ENCODE results near the gene GRAMD1B.

The GRAMD1B gene

DNA sequence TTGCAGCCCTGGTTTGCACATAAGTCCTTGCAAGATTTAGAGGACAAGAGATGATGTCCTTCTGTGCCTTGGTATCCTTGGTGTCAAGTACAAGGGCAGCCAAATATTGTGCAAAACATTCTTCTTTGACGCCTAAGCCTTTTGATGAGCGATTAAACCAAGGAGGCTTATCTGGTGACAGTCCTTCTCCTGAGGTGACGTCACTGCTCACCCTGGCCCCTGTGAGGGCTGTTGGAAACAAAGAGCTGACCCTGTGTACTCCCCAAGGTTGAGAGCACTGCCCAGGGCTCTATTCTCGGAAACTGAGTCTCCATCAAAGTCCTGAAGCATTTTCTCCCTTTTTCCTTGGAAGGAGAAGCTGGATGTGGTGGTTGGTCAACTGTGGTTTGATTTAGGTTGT is 4.7 kb upstream of the GRAMD1B start:
- TF ChIP-seq, protein P1, sequence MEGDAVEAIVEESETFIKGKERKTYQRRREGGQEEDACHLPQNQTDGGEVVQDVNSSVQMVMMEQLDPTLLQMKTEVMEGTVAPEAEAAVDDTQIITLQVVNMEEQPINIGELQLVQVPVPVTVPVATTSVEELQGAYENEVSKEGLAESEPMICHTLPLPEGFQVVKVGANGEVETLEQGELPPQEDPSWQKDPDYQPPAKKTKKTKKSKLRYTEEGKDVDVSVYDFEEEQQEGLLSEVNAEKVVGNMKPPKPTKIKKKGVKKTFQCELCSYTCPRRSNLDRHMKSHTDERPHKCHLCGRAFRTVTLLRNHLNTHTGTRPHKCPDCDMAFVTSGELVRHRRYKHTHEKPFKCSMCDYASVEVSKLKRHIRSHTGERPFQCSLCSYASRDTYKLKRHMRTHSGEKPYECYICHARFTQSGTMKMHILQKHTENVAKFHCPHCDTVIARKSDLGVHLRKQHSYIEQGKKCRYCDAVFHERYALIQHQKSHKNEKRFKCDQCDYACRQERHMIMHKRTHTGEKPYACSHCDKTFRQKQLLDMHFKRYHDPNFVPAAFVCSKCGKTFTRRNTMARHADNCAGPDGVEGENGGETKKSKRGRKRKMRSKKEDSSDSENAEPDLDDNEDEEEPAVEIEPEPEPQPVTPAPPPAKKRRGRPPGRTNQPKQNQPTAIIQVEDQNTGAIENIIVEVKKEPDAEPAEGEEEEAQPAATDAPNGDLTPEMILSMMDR (IDR thresholded peaks at IDR 0.05; ENCODE audit: insufficient read depth, low read depth, low read length, missing control alignments): no peak
- H3K4me3 ChIP-seq (ENCODE audit: low read length): no peak overlapping the region
- DNase-seq (ENCODE audit: low read depth): no peak

DNA sequence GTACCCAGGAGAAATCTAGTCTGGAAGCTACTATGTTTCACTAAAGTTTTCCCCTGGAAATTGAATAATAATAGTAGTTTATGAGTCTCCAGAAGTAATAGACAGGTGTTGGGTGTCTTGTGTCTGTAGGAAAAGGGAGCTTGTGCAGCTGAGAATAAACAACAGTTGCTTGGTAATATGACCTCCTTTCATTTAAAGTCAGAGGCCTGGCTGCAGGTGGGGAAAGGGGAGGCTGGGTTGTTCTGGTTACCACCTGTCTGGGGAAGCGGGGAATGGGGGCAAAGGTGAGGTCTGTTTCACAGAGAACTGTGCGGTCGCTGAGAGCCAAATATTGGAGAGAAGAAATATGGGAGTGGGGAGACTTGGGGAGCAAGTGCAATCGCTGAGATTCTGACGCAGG is 3.3 kb upstream of the GRAMD1B start:
- DNase-seq (ENCODE audit: low read depth): no peak
- H3K4me3 ChIP-seq (ENCODE audit: low read length): no peak overlapping the region
- TF ChIP-seq, protein P1 (IDR thresholded peaks at IDR 0.05; ENCODE audit: insufficient read depth, low read depth, low read length, missing control alignments): no peak

DNA sequence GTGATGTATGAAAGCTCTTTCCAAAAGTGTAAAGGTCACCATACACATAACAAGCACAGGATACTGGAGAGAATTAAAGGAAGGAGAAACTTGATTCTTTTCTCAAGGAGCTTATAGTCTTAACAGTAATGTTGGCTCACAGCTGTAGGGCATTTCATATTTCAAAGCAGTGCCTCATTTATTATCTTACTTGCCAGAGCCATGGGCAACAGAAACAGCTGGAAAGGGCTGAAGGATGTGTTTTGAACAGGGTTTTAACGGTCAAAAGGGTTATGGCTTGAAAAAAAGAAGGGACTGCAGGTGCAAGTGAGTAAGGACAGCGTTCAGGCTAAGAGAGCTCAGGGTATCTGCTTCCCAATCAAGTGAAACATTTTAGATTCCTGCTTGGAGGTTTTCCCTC is 2.7 kb upstream of the GRAMD1B start:
- DNase-seq (ENCODE audit: low read depth): no peak
- H3K4me3 ChIP-seq (ENCODE audit: low read length): no peak overlapping the region
- TF ChIP-seq, protein P1 (IDR thresholded peaks at IDR 0.05; ENCODE audit: insufficient read depth, low read depth, low read length, missing control alignments): no peak

DNA sequence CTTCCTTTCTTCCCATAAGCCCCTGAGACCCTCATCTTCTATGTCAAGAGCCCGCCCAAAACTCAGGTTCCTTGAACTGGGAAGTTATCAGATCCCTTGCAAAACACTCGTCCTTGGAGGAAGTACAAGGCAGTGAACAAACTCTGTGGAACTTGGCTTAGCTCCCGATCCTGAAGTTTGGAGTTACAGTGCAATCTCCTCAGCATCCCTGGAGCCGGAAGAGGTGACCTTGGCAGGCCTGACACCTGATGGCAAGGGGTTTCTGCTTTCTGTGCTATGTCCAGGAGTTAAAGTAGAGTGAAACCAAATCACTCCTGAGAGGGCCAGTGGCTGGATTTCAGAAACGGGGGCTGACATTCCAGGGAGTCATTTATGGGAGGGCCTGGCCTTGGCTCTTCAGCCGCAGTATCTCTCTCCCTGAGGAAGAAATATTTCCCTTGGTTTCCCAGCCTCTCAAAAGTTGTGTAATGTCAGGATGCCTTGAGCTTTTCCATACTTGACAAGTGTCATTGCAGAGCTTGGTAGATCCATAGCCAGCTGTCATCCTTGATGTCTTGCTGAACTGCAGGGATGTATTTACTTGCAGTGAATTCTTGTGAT is 1.9 kb upstream of the GRAMD1B start:
- TF ChIP-seq, protein P1 (IDR thresholded peaks at IDR 0.05; ENCODE audit: insufficient read depth, low read depth, low read length, missing control alignments): no peak
- H3K4me3 ChIP-seq (ENCODE audit: low read length): no peak overlapping the region
- DNase-seq (ENCODE audit: low read depth): no peak

DNA sequence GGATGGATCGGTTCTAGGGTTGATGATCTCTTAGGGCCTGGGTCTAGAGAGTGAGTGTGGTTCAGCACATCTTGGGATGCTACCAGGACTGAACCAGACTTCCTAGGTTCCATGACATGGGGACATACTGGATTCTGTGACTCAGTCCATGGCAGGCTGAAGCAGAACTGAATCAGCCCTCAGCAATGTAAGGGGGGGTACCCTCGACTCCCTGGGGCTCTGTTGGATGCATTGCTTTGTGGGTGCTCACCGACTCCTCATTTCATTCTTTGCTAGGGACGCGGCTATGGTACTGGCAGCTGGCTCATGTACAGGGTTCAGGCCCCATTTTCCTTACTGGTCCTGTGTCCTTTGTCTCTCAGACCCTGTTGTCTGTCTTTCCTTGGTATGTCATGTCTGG is 733 bp upstream of the GRAMD1B start:
- TF ChIP-seq, protein P1 (IDR thresholded peaks at IDR 0.05; ENCODE audit: insufficient read depth, low read depth, low read length, missing control alignments): no peak
- no peak overlapping the region for H3K4me3 ChIP-seq (ENCODE audit: low read length)
- peak; percentile 54 for DNase-seq (ENCODE audit: low read depth)

DNA sequence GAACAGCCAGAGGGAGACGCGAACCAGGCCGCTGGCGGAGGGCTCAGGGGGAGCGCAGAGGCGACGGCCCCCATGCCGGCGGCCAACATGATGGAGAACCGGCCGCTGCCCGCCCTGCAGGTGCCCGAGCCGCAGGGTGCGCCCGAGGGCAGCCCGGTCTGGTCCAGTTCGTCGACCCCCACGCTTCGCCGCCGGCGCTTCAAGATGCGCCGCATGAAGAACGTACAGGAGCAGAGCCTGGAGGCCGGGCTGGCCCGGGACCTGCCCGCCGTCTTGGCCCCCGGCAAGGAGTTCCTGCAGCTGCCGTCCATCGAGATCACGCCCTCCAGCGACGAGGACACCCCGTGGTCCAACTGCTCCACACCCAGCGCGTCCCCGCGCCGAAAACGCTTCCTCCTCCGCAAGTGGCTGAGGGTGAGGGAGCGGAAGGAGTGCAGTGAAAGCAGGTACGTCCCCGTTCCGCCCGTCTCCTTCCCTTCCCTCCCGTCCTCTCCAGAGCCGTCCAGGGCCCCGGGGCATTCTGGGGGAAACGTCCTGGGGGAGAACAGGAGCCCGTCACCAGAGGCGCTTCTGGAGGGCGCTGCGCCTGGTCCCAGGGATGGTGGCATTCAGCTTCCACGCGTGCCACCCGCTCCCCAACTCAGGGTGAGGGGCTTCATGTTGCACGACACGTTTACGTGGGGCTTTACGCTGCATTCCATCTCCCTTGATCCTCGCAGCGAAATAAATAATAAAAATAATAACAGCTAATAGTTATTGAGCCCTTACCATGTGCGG is 840 bp downstream of the GRAMD1B start:
- TF ChIP-seq, protein P1 (IDR thresholded peaks at IDR 0.05; ENCODE audit: insufficient read depth, low read depth, low read length, missing control alignments): no peak
- H3K4me3 ChIP-seq (ENCODE audit: low read length): peak overlapping the region; percentile 34
- DNase-seq (ENCODE audit: low read depth): peak; percentile 21

Measured in epithelial cell of esophagus (primary cell).